Measurements from ENCODE around the gene LTN1. TPM values are rescaled to one million over a fixed set of nuclear protein-coding genes. Genes with fewer than 3 reads are reported as not detected.

Gene LTN1
- total RNA-seq, 1 experiment from 2014 or later: 23.1 TPM

DNA sequence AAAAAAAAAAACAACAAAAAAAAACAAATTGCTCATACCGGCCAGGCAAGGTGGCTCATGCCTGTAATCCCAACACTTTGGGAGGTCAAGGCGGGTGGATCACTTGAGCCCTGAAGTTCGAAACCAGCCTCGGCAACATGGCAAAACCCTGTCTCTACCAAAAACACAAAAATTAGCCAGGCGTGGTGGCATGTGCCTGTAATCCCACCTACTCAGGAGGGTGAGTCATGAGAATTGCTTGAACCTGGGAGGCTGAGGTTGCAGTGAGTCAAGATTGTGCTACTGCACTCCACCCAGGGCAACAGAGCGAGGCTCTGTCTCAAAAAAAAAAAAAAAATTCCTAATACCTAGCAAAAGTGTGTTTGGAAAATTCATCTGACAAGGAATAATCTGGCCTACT is 4.5 kb downstream of the LTN1 start:
- DNase-seq (ENCODE audit: low read depth): peak; percentile 42

DNA sequence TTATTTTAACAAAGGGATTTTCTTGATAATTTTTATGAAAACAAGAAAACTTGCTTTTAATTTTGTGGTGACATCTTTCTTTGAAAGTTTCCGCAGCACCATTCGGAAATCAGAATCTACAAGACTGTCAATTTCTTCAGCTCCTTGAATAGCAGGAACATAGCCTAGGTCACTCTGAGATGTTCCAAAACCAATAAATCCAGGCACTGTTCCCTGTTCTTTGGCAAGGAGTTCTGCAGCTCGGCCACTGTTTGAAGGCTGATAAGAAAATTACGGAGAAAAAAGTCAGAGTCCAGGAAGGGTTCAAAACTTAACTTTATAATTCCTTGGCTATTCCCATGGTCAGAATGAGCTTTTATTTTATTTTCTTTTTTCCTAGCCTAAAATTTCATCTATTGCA is 6.0 kb downstream of the LTN1 start:
- no peak for DNase-seq (ENCODE audit: low read depth)

DNA sequence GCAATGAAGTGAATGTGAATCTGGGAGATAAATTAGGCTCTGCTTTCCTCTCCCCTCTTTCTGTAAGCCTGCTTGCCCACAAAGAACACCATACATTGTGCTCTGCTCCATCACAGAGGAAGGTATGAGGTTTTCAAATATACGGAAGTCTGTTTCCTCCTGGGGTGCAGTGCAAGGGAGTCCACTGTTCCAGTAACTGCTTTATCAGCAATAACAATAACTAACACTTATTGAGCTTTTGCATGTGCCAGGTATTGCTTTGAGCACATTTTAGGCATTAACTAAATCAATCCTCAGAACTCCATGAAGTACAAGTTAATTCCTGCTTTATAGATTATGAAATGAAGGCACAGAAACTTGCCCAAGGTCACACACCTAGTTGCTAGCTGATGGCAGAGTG is 10.0 kb downstream of the LTN1 start:
- DNase-seq (ENCODE audit: low read depth): no peak

DNA sequence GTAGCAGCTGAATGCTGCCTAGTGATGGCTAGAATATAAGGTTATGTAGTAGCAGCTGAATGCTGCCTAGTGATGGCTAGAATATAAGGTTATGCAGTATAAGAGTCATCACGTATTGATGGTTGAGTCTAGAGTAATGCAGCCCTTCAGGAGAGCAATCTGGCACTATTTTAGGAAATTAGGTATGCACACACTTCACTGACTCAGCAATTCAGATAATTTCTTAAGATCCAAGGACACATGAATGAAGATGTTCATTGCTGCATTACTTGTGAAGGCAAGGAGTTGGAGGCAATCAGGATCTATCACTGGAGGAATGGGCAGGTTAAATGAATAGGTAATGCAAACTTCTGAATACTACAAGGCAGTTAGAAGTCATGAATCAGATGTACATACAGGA is 13.6 kb downstream of the LTN1 start:
- DNase-seq (ENCODE audit: low read depth): no peak

DNA sequence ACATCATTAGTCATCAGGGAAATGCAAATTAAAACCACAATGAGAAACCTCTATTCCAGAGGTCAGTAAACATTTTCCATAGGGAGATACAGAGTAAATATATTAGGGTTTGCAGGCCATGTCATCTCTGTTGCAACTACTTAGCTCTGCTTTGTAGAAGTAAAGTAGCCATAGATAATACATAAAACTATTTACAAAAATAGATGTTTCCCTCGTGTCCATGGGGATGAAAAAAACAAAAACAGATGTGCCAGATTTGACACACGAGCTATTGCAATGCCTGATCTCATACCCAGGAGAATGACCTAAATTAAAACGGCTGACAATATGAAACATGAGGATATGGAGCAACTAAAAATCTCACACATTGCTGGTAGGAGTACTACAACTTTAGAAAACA is 17.3 kb downstream of the LTN1 start:
- DNase-seq (ENCODE audit: low read depth): peak; percentile 28

DNA sequence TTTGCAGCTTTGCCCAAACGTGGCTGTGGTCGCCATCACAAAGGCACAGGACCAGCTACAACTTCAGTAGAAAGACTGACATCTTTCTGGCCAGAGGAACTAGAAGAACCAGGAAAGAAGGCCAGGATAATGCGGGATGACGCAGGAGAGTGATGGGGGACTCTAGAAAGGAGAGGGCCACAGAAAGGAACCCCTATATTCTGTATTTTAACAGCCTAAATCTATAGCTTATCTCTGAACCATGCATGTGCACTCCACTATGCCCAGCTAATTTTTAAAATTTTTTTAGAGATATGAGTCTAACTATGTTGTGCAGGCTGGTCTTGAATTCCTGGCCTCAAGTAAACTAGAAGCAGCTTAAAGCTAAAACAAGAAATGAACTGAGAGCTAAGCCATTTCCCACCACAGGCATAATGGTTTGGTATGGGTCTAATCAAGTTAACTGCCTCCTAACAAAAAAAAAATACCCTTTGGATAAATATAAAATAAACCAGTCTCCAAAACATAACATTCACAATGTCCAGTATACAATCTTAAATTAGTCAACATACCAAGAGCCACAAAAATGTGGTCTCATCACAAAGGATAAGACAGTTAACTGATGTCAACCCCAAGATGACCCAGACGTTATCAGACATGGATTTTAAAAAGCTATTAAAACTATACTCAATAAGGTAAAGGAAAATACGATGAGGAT is 18.0 kb downstream of the LTN1 start:
- no peak for DNase-seq (ENCODE audit: low read depth)

DNA sequence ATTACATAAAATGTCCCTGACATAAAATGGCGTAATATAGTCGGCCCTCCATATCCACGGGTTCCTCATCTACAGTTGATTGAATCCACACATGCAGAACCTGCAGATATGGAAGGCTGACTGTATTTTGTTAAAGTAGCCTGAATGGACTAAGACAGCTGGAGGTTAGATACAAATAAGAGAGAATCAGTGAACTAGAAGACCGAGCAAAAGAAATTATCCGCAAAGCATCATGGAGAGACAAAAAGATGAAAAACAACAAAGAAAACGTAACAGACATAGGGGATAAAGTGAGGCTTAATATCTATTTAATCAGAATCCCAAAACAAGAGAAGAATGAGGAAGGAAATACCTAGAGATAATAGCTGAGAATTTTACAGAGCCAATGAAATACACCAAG is 20.3 kb downstream of the LTN1 start:
- no peak for DNase-seq (ENCODE audit: low read depth)

DNA sequence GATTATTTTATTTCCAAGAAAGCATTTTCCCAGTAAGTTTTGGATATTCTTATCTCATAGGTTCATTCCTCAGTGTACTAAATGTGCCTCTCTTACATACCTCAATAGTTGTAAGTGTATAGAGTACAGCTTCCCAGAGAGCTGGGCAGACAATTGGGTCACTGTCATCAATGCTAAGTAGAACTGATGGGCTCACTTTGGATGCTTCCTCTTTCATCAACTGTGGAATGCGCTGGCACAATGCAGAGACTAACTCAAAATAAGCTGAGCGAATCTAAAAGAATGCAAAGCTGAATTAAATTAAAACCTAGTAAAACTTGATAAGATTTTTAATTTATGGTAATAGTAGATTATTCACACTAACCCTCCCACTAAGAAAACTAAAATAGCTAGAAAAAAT is 21.5 kb downstream of the LTN1 start:
- no peak for DNase-seq (ENCODE audit: low read depth)

DNA sequence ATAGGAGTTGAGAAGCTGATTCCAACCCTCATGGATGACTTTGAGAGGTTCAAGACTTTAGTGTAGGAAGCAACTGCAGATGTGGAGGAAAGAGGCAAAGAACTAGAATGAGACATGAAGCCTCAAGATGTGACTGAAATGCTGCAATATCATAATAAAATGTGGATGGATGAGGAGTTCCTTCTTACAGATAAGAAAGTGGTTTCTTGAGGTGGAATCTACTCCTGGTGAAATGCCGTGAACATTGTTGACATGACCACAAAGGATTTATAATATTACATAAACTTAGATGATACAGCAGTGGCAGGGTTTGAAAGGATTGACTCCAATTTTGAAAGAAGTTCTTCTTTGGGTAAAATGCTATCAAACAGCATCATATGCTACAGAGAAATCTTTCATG is 28.8 kb downstream of the LTN1 start:
- no peak for DNase-seq (ENCODE audit: low read depth)

DNA sequence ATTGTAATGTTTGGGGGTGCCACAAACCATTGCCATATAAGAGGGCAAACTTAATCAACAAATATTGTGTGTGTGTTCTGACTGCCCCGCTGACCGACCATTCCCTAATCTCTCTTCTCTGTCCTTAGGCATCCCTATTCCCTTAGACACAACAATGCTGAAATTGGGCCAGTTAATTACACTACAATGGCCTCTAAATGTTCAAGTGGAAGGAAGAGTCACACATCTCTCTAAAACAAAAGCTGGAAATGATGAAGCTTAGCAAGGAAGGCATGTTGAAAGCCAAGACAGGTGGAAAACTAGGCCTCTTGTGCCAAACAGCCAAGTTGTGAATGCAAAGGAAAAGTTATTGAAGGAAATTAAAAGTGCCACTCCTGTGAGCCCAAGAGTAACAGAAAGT is 30.2 kb downstream of the LTN1 start:
- DNase-seq (ENCODE audit: low read depth): no peak

DNA sequence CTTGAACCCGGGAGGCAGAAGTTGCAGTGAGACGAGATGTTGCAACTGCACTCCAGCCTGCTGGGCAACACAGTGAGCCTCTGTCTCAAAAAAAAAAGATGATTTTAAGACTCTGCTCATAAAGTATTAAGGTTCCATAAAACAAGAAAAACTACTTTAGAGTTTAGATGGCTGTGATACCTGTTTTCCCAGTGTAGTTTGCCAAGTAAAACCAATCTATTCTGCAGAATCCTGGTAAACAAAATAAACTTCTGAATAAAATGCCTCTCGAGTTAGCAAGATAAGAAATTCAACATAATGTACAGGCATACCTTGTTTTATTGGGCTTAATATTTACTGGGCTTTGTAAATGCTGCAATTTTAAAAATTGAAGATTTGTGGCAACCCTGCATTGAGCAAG is 30.8 kb downstream of the LTN1 start:
- no peak for DNase-seq (ENCODE audit: low read depth)

DNA sequence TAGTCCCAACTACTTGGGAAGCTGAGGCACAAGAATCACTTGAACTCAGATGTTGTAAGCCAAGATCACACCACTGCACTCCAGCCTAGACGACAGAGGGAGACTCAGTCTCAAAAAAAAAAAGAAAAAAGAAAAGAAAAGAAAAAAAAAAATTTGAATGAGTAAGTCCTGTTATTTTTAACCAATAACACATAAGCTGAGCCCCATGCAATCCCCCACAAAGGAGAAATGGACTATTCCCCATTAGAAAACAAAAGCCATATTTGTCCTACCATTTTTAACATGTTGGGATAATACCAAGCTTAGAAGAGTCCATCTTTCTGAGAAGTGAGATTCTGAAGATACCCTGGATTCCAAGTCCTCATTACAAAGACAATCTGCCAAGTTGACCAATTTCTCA is 32.4 kb downstream of the LTN1 start:
- DNase-seq (ENCODE audit: low read depth): no peak

DNA sequence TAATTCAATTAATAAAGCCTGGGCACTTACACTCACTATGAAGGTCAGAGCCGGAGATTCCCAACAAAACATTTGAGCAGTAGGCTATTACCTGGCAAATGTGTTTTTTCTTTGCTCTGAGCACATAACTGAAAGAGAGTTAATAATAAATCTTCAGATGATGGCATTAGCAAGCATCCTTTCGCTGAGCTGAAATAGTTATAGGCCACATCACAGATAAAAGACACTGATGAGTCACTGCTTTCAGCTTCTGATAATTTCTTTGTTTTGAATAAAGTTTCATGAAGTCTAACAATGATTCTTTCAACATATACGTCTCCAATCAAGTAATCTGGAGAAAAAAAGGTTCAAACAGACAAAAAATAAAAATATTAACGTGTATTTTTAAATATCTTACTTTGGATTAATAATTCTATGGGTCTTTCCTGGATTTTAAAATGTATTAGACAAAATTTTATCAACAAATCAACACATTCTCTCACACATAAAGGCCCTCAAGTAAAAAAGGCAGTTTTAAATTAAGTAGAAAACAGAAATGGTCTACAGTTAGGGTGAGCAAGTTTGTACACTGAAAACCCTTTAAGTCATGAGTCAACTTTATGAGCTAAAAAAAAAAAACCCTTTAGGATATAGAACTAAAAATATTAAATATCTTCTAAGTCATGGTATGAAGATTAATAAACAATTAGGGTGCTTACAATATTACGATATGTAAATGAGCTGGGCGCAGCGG is 33.1 kb downstream of the LTN1 start:
- DNase-seq (ENCODE audit: low read depth): peak; percentile 52

DNA sequence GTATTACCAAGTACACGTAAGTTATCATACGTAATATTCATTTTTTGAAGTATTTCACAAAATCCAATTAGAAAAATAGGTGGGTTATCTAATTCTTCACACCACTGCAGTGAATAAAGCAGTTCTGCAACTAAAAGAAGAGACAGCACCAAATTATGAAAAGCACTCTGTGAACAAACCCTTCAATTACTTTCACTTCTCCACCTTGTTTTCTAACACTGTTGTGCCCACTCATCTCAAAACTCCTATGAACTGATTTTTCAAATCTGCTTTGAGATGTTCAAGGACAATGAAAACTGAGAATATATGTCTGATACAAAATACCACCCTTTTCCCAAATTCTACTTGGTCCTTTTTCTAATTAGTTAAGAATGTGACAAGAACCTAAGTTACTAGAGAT is 39.4 kb downstream of the LTN1 start:
- no peak for DNase-seq (ENCODE audit: low read depth)

DNA sequence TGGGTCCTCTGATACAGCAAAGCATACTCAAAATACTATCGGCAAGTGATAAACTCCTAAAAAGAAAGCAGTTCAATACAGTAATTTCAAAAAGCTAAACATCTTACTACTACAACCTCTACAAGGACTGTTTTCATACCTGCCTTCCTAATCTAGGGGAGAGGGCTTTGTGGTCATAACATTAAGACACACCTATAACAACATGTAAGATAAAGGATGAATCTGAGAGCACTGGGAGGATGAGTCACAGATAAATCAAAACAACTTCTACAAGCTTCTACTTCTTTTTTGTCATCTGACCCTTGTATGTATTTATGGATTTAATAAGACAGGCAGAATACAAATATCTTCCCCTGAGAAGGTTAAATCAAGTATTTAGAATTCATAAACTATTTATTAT is 40.0 kb downstream of the LTN1 start:
- no peak for DNase-seq (ENCODE audit: low read depth)

DNA sequence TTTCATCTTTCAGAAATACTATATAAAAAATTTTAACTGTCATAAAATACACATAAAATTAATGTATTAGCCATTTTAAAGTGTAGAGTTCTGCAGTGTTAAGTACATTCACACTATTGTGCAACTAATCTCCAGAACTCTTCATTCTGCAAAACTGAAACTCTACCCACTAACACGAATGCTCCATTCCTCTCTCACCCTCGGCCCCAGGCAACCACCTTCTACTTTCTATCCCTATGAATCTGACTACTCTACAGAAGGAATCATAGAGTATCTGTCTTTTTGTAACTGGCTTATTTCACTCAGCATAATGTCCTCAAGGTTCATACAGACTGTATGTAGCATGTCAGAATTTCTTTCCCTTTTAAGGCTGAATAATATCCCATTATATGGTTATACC is 43.4 kb downstream of the LTN1 start:
- DNase-seq (ENCODE audit: low read depth): no peak

DNA sequence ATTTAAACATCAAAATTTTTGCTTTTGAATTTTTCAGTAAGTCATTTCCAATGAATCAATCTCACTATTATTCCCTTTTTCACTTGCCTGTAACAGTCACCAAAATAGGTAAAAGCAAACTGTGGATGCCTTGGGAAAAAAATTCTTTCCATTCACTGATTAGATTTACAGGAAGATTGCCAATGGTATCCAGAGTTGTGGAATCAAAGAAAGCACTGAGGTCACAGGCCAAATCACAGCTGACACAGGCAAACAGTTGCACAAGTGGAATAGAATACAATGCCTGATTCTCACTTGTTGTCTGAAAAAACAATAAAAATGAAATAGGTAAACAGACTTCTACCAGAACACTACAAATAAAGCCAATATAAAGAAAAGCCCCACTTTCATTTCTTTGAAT is 48.4 kb downstream of the LTN1 start:
- DNase-seq (ENCODE audit: low read depth): no peak

DNA sequence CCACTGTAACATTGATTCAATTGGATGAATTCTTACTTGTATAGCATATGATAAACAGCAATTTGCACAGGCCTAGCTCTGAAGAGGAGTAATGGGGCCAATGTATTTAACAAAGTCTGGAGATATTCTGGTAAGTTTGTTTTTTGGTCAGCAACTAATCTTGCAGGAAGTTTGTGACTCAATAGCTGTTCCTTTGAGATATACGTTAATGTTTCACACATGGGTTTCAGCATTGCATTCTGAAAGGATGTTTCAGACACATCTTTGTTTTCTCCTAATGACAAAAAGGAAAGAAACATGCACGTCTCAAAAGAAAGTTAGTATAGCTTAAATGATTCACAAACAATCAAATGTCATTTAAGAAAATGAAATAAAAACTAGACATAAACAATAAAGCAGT is 49.0 kb downstream of the LTN1 start:
- no peak for DNase-seq (ENCODE audit: low read depth)

DNA sequence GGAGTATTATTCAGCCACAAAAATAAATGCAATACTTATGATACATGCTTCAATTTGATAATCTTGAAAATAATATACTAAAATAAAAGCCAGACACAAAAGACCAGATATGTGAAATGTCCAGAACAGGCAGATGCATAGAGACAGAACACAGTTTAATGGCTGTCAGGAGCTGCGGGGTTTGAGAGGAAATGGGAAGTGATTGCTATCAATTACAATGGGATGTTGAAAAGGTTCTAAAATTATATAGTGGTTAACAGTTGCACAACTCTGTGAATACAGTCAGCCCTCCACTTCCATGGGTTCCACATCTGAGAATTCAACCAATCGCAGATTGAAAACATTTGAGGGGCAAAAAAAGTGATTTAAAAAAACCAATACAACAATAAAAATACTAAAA is 54.0 kb downstream of the LTN1 start:
- no peak for DNase-seq (ENCODE audit: low read depth)

DNA sequence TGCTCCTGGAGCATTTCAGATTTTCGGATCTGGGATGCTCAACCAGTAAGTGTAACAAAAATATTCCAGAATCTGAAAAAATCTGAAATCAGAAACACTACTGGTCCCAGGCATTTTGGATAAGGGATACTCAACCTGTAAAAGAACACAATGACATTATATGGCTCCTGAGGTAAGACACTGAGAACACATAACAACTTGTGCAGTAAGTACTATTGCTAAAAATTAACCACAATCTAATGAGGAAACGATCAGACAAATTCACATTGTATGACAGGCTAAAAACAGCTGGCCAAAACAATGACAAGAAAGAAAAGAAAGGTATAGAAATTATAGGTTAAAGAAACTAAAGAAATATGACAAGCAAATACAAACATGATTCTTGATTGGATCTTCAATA is 54.9 kb downstream of the LTN1 start:
- DNase-seq (ENCODE audit: low read depth): no peak

DNA sequence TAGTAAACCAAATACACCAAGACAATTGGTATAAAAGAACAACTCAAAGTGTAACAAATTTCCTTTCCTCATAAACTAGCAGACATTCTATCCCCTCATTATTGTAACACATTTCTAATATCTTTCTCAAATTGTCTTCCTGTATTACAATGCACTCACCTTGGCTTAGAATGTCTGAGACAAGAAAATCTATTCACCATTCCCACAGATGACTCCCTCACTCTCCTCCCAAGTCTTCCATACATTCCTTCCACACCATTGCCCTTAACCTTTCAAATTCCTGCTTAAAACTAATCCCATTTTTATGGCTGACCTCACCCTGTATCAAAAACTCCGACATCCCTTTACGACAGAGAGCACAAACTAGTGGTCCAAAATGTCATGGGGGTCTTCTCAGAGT is 56.0 kb downstream of the LTN1 start:
- DNase-seq (ENCODE audit: low read depth): no peak

DNA sequence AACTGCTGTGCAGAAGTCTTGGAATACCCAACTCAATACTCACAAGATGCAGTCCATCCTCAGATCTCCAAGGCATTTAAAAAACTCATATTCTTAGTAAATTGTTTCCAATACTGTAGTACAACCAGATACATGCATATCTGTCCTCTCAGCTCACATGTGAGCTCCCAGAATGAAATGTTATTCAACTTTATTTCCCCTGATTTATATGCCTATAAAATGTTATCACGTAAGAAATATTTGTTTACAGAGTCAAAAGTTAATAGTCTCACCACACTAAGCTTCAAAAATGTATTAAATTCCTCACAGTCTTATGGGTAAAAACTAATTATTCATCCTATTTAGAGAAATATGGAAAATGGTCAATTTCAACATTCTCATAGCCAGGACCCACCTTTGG is 56.6 kb downstream of the LTN1 start:
- DNase-seq (ENCODE audit: low read depth): no peak

DNA sequence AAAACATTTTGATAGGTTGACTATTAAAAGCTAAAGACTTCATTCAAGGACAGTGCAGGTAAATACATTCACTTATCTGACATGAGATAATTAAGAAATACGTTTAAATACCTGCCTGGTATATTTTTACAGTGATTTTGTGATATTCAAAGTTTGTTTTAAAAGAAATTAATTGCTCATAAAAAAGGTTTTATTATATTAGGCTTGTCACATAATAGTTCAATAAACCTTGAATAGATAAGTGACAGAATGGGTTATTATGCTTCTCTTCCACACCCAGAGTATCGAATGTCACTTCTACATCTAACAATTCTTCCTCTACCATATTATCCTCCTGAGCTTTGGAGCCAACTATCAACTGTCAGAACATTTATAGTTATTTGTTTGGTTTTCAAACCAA is 60.0 kb downstream of the LTN1 start:
- no peak for DNase-seq (ENCODE audit: low read depth)

Data from RPMI7951 (cell line).